Measurements from ENCODE around the gene PLCB2.

DNA sequence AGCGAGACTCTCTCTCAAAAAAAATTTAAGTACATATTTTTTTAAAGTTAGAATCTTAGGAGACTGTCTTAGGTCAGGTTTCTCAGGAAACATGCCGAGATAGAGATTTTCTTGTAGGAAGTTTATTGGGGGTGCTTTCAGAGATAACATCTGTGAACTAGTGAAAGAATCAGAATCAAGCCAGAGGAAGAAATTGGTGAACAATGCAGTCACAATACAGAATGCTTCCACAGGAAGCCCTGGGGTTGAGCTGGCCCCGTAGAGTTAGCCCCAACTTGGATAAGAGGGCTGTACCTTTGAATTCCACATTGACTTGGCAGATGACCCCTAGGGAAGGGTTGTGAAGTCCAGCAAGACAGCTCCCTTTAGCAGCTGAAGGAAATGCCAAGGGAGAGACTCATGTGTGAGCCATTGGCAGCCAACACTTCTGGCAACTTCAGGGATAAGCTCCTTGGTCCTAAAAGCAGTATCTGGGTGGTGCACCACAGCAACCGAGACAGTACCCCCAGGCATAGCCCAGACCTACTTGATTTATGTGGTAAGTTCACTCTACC lies 7.1 kb upstream of the PLCB2 start:
- TF ChIP-seq POLR2AphosphoS5 (IDR thresholded peaks at IDR 0.05): no peak
- no peak for TF ChIP-seq CTCF (IDR thresholded peaks at IDR 0.05)
- TF ChIP-seq POLR2A (IDR thresholded peaks at IDR 0.05): no peak

Measured in suprapubic skin (tissue), 4 donors.